Right ventricle myocardium inferior (tissue), 1 donor: ENCODE measurements around the gene RPS6KA4. TPM values are rescaled to one million over a fixed set of nuclear protein-coding genes. Genes with fewer than 3 reads are reported as not detected.
"Not testable (repeated sequence)": the region's sequence is repeated elsewhere in the genome, so short reads cannot be mapped to it uniquely, and the experiment has no call there.

Source experiments
- ATAC-seq: fragments of 200-7000 bp; cut with Tn5 transposase; one replicate; pipeline ENCODE4 v1.9.1; 2020; ENCODE audit warnings: mild to moderate bottlenecking, moderate library complexity
- DNase-seq: peaks from one replicate; pipeline ENCODE4 v3.0.0; 2021; ENCODE audit errors: missing footprints
- intact Hi-C: fragments of 100-400 bp; cut with DNase I; formaldehyde crosslinking; loops from one replicate; pipeline ENCODE4 v1.11.0; 2022
- microRNA-seq: library from miRNA; unstranded; fragments of <30 nt; microRNA quantifications from one replicate; pipeline ENCODE4 v1.2.0, GENCODE V29; 2020
- total RNA-seq: library from RNA; stranded (reverse); fragmentation: NEBNext Ultra II Directional; extraction: Animal tissue kit (Norgen Biotek cat#: 25700); gene quantifications from one replicate; pipeline ENCODE4 v1.2.1, GENCODE V29; 2021
- donor health status: DM: no; HTN: yes; CAD: no; lungs with severe emphysema.

The RPS6KA4 gene
- total RNA-seq, 1 donor from 2014 or later, result 18.7 TPM

DNA sequence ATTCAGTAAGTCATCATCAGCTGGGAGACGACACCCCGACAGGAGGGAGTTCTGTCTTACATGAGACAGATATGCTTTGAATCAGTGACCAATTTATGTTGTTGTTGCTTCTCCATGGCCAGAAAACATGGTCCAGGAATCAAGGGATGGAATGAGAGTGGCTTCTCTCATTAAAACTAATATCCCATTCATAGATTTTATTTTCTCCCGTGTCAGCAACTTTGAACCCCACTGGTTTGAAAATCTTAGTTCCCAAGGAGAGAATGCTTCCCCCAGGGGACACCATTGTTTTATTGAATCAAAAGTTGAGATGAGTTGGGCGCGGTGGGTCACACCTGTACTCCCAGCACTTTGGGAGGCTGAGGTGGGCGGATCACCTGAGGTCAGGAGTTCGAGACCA, 42.8 kb downstream of the RPS6KA4 start:
- DNase-seq, result no peak
- intact Hi-C loops, result no loop called here
- no peak for ATAC-seq

DNA sequence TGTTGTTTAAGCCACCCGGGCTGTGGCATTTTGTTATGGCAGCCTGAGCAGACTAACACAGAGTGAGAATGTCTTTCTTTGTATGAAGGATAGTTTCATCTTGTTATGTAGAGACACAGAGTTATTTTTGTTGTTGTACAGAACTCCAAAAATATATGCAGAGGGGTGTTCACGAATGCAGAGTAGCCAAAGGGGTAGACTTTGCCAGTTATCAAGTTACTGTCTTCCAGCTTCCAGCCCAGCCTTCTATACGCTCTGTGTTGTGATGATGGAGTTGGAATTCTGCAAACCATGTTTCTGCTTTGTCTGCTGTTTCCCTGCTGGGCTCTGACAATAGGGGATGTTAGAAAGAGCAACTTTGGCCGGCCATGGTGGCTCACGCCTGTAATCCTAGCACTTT, 44.1 kb downstream of the RPS6KA4 start:
- no peak for ATAC-seq
- DNase-seq, result no peak
- intact Hi-C loops, result no loop called here

DNA sequence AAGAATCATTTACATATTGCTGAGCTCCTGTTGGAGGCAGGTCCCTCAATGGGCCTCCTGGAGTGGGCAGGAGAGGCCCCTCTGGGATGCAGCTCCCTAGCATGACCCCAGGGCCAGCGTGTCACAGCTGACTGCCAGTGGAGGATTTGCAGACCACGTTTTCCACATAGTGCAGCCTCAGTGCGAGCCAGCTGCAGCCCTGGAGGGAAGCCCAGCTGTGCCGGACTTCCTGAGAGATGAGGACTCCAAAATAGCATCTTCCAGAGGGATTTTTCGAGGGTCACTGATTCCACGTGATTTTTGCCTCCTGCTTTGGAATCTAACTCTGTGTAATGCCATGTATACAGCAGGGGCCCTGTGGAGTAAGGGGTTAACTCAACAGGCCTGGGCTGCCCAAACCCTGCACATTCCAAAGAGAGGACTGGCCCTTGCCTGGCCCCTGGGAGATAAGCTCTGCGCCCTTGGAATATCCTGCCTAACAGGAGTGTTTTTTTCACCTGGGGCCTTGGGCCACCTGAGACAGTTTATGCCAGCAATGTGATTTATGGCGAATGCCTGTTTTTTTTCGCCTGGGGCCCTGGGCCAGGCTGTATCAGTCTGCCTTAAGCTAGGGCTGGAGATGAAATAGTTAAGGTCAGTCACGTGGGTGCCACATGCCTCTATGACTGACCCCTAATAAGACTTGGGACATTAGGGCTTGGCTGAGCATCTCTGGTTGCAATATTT, 47.4 kb downstream of the RPS6KA4 start:
- ATAC-seq, result peak; percentile 82
- intact Hi-C loops, result no loop called here
- no peak for DNase-seq

DNA sequence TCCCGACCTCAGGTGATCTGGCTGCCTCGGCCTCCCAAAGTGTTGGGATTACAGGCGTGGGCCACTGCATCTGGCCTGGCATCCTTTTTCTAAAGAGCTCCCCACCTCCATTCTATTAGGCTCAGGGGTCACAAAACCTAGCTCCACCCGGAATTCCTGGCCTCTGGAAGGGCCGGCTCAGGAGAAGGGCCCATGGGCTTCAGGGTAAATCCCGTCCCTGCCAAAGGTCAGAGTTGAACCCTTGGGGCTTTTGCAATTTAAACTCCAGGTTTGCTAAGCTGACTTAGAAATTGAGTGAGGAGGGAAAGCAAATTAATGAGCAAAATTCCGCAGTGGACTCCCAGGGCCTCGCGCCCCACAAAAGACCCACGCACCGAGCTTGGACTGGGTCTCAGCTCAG, 48.3 kb downstream of the RPS6KA4 start:
- intact Hi-C loops, result no loop called here
- ATAC-seq (no peak), DNase-seq (no peak)

DNA sequence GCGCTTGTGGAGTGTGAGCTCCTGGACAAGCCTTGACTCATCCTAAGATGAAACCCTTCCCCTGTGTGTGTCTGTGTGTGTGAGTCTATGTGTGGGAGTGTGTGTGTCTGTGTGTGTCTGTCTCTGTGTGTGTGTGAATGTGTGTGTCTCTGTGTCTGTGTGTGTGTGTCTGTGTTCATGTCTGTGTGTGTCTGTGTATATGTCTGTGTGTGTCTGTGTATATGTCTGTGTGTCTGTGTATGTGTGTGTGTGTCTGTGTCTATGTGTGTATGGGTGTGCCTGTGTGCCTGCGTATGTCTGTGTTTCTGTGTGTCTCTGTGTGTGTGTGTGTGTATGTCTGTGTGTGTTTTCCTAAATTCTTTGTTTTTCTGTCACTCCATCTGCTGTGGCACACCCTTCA, 48.7 kb downstream of the RPS6KA4 start:
- no peak for DNase-seq
- intact Hi-C loops, result no loop called here
- ATAC-seq, result no peak

DNA sequence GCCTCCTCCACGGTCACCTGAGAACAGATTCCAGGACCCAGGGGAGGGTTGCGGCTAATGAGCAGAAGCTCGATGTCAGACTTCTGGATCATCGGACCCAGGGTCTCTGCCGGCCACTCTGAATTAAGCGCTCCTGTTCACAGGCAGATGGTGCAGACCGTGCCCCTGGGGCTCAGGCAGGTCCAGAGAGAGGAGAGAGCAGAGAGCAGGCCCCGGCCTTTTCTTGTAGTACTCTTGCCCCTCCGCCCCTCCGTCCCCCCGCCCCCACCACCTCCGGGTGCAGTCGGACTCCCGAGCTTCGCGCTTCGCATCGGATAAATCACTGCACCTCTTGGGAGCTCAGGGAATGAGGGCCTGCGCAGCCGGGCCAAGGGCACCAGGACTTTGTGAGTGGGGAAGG, 50.3 kb downstream of the RPS6KA4 start:
- intact Hi-C loops, result no loop called here
- DNase-seq (no peak), ATAC-seq (no peak)

DNA sequence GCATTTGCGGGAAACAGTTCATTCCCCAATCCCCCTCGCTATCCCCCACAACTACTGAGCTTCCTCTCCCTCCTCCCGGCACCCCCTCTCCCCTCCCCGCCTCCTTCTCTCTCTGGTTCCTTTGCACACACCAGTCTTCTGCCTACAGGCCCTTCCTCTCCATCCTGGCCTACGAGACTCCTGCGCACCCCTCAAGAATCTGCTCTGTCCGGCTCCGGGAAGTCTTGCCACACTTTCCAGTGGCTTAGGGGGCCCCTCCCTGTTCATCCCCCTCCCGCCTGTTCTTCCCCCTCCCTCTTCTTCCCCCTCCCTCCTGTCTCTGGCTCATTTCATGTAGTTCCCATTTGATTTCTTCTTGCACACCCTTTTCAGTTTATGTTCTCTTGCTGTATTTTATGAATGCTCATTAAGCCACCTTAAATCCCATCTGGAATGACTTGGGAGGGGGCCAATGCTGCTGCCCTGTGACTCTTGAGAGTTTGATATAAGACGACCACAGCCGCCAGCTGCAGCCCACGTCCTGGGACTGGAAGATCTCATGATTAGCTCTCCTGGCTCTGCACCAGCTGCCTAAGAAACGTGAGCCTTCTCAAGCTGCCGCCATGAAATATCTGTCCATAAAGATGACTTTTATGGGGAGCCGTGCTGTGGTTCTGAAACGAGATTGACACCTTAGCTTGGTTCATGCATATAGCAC, 50.9 kb downstream of the RPS6KA4 start:
- ATAC-seq (no peak), DNase-seq (no peak)
- intact Hi-C loops, result no loop called here

DNA sequence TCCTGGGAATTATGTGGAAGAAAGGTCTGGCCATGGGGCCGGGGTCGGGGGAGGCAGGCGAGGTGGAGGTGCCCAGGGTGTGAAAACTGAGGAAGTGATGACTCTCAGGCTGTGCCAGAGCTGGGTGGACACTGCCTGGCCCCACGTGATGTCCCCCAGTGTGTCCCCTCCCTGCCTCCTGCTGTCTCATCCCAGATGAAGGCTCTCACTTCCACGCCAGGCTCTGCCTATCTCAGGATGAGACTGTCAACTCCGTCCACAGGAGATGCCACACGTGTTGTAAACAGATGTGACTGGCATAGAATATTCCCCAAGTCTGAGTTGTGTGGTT, 51.4 kb downstream of the RPS6KA4 start:
- intact Hi-C loops, result no loop called here
- ATAC-seq, result no peak

DNA sequence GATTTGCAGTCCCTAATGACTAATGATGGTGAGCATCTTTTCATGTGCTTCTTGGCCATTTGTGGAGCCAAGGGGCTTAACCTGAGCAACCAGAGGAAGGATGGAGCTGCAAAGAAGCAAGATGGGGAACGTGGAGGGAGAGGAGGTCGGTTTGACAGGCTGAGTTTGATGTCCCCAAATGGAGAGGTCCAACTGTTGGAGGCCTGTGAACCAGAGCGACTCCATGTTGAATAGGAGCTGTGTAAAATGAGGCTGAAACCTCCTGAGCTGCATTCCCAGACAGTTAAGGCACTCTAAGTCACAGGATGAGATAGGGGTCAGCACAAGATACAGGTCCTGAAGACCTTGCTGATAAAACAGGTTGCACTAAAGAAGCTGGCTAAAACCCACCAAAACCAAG, 54.5 kb downstream of the RPS6KA4 start:
- DNase-seq (no peak), ATAC-seq (no peak)
- intact Hi-C loops, result no loop called here

More for the DNA sequence above, 51.4 kb downstream of the RPS6KA4 start:
- no peak for DNase-seq

DNA sequence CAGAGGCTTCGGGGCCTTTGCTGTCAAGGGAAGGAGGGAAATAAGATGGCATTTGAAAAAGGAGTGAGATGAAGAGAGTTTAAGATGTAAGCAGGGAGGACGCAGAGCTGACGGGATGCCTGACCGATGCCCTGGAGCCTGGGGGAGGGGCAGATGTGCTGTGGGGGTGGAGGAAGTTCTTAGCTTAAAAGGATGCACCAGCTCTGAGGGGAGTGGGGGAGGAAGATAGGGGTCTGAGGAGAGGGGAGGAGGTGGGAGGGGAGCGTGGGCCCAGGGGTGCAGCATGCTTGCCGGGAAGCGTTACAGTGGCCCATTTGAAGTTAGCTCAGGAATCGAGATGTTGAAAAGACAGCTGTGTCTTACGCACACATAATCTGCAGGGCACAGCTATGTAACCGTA, 56.3 kb downstream of the RPS6KA4 start:
- intact Hi-C loops, result no loop called here
- ATAC-seq (no peak), DNase-seq (no peak)

DNA sequence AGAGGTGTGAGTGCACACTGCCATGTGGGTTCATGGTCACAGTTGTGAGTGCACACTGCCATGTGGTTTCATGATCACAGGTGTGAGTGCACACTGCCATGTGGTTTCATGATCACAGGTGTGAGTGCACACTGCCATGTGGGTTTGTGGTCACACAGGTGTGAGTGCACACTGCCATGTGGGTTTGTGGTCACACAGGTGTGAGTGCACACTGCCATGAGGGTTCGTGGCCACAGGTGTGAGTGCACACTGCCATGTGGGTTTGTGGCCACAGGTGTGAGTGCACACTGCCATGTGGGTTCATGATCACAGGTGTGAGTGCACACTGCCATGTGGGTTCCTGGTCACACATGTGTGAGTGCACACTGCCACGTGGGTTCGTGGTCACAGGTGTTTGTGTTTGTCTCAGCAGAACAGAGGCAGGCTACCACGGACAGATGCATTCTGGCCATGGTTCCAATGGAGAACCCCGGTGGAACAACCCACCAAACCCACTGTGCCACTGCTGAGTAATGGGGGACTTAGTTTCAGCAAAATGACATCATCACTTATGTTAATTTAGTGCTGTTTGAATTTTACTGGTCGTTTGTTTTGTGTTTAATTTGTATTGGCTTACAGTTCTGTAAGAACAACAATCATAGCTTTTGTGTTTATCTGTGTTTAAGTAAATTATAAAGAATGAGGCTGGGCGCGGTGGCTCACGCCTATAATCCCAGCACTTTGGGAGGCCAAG, 57.2 kb downstream of the RPS6KA4 start:
- intact Hi-C loops, result no loop called here
- DNase-seq (no peak), ATAC-seq (no peak)

DNA sequence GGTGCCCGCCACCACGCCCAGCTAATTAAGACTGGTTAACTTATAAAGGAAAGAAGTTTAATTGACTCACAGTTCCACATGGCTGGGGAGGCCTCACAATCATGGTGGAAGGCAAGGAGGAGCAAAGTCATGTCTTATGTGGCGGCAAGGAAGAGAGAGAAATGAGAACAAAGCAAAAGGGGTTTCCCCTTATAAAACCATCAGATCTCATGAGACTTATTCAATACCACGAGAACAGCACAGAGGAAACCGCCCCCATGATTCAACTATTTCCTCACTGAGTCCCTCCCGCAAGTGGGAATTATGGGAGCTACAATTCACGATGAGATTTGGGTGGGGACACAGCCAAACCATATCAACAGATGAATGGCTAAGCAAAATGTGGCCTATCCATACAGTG, 59.3 kb downstream of the RPS6KA4 start:
- ATAC-seq, intact Hi-C loops, DNase-seq: not testable (repeated sequence)

DNA sequence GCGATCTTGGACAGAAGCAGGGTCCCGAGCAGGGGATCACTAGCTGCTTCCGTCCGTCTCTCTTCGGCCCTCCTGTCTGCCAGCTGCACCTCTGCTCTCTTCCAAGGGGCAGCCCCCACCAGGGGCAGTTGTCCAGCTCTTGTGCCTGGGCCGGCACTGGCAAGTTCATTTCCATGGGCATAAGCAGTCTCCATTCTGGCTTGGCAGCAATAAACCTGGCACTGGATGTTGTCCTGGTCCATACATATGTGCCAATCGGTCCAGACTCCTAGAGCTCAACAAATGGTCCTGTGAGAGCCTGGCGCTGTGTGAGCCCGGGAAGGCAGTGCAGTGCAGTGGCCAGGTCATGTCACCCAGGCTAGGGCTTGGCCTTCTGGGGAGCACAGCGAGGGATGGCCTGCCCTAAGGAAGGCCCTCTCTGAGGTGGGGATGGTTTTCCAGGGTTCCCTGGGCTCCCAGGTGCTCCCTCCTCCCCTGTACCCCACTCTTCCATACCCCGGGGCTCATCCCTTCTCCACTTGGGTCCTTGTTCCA, 60.4 kb downstream of the RPS6KA4 start:
- no peak for ATAC-seq

DNA sequence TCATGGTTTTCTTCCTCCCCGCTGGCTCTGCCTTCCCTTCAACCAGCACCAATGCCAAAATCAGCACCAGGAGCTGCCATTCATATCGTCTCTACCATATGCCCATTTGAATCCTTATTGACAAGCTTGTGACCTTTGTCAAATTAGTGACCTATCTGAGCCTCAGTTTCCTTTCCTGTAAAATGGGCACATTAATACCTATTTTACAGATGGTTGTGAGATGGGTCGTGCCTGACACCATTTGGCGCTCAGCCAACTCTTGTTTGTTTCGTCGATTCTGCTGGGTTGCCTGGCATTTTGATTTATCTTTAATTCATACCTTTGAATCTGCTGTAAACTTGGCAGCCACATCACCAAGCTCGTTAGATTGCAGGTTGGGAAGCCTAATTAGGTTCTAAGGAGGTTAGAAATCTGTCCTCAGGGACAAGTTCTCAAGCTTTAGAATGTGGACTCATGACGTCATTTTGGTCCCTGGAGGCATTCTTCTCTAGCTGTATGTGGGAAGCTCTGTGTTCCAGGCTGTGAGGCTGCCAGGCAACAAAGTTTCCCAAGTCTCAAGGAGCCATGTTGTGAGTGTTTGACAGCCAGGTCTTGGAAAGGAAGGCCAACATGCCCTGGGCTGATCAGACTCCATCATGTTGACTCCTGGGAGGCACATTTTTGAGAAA, 61.0 kb downstream of the RPS6KA4 start:
- intact Hi-C loops, result no loop called here
- DNase-seq (no peak), ATAC-seq (no peak)

More for the DNA sequence above, 60.4 kb downstream of the RPS6KA4 start:
- DNase-seq, result no peak
- intact Hi-C loops, result no loop called here

Small RNAs within 50 kb of the gene (microRNA-seq; reads per million reads assigned to microRNA genes)
- gene MIR1237, result not detected
- gene MIR7155, result not detected

Other genes starting within 250 kb of the RPS6KA4 start
- gene MACROD1, start 193.0 kb upstream of the RPS6KA4 start, total RNA-seq, result 119 TPM
- gene STIP1, start 173.0 kb upstream of the RPS6KA4 start, total RNA-seq, result 124 TPM
- gene FERMT3, start 152.4 kb upstream of the RPS6KA4 start, total RNA-seq, result 9.6 TPM
- gene TRPT1, start 133.0 kb upstream of the RPS6KA4 start, total RNA-seq, result 71.9 TPM
- gene NUDT22, start 132.9 kb upstream of the RPS6KA4 start, total RNA-seq, result 66.4 TPM
- 53.5 TPM for gene DNAJC4, start 128.6 kb upstream of the RPS6KA4 start, total RNA-seq
- gene VEGFB, start 124.6 kb upstream of the RPS6KA4 start, total RNA-seq, result 272 TPM
- 50.6 TPM for gene FKBP2, start 118.1 kb upstream of the RPS6KA4 start, total RNA-seq
- 129 TPM for gene PPP1R14B, start 112.2 kb upstream of the RPS6KA4 start, total RNA-seq
- gene PLCB3, start 107.6 kb upstream of the RPS6KA4 start, total RNA-seq, result 10.9 TPM
- gene BAD, start 74.5 kb upstream of the RPS6KA4 start, total RNA-seq, result 89.1 TPM
- 28.6 TPM for gene GPR137, start 73.3 kb upstream of the RPS6KA4 start, total RNA-seq
- gene KCNK4, start 67.9 kb upstream of the RPS6KA4 start, total RNA-seq, result not detected
- gene CATSPERZ, start 58.8 kb upstream of the RPS6KA4 start, total RNA-seq, result not detected
- gene ESRRA, start 53.6 kb upstream of the RPS6KA4 start, total RNA-seq, result 217 TPM
- gene TRMT112, start 41.6 kb upstream of the RPS6KA4 start, total RNA-seq, result 92.8 TPM
- 410 TPM for gene PRDX5, start 41.0 kb upstream of the RPS6KA4 start, total RNA-seq
- 7.7 TPM for gene CCDC88B, start 19.0 kb upstream of the RPS6KA4 start, total RNA-seq
- not detected for gene SLC22A11, start 196.8 kb downstream of the RPS6KA4 start, total RNA-seq
- not detected for gene SLC22A12, start 232.1 kb downstream of the RPS6KA4 start, total RNA-seq